ENCODE data around the gene CD4. TPM values are rescaled to one million over a fixed set of nuclear protein-coding genes. Genes with fewer than 3 reads are reported as not detected.

CD4 gene
- total RNA-seq, 2 donors from 2014 or later: 6.2 to 13.4 TPM

DNA sequence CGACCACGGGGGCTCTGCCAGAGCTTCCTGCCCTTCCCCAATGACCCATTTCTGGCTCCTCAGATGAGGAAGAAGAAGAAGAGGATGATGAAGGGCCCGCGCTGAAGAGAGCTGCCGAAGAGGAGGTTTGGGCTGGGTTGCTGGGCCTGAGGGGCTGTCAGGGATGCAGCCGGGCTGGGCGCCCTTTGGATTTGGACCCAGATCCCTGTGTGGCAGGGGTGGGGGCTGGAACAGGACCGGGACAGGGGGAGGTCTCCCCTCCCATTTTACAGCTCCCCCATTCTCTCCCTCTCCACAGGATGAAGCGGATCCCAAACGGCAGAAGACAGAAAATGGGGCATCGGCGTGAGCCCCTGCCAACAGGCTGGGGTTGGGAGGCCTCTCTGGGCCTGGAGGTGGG is 19.2 kb upstream of the CD4 start:
- no peak overlapping the region for H3K27ac ChIP-seq
- intact Hi-C loops (cut with DNase I): no loop called here
- H3K4me1 ChIP-seq: peaks cover 10% of the 10 kb centered on the region
- no peak overlapping the region for H3K4me3 ChIP-seq
- peaks cover 9% of the 10 kb centered on the region for H3K27me3 ChIP-seq
- TF ChIP-seq, protein P1, sequence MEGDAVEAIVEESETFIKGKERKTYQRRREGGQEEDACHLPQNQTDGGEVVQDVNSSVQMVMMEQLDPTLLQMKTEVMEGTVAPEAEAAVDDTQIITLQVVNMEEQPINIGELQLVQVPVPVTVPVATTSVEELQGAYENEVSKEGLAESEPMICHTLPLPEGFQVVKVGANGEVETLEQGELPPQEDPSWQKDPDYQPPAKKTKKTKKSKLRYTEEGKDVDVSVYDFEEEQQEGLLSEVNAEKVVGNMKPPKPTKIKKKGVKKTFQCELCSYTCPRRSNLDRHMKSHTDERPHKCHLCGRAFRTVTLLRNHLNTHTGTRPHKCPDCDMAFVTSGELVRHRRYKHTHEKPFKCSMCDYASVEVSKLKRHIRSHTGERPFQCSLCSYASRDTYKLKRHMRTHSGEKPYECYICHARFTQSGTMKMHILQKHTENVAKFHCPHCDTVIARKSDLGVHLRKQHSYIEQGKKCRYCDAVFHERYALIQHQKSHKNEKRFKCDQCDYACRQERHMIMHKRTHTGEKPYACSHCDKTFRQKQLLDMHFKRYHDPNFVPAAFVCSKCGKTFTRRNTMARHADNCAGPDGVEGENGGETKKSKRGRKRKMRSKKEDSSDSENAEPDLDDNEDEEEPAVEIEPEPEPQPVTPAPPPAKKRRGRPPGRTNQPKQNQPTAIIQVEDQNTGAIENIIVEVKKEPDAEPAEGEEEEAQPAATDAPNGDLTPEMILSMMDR (IDR thresholded peaks at IDR 0.05): no peak
- no peaks in the 10 kb centered on the region for H3K9me3 ChIP-seq
- DNase-seq: no peak
- no peaks in the 10 kb centered on the region for H3K36me3 ChIP-seq
- no peak overlapping the region for H3K9ac ChIP-seq (ENCODE audit: low read depth in 2 of 2, low read length in 2 of 2)

DNA sequence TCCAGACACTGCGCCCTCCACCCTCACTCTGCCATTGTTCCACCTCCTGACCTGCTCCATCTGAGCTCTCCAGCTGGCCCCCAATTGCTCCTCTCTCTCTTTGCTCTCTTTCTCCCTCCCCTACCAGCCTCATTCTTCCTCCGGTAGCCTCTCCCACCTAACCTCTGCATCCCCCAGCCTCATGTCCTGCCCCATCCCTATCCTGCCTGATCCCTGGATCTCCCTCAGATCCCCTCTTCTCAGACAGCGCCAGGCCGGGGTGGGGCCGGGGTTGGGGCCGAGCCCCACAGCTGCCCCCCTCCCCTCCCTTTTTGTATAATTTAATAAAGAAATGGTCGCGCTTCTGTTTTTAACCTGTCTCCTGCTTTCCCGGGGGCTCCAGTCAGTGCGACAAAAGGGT is 18.7 kb upstream of the CD4 start:
- intact Hi-C loops (cut with DNase I): no loop called here
- no peaks in the 10 kb centered on the region for H3K9me3 ChIP-seq
- DNase-seq: no peak
- H3K27ac ChIP-seq: no peak overlapping the region
- peaks cover 9% of the 10 kb centered on the region for H3K27me3 ChIP-seq
- TF ChIP-seq, protein P1 (IDR thresholded peaks at IDR 0.05): no peak
- no peak overlapping the region for H3K9ac ChIP-seq (ENCODE audit: low read depth in 2 of 2, low read length in 2 of 2)
- H3K4me3 ChIP-seq: no peak overlapping the region
- H3K4me1 ChIP-seq: peaks cover 5% of the 10 kb centered on the region
- no peaks in the 10 kb centered on the region for H3K36me3 ChIP-seq

DNA sequence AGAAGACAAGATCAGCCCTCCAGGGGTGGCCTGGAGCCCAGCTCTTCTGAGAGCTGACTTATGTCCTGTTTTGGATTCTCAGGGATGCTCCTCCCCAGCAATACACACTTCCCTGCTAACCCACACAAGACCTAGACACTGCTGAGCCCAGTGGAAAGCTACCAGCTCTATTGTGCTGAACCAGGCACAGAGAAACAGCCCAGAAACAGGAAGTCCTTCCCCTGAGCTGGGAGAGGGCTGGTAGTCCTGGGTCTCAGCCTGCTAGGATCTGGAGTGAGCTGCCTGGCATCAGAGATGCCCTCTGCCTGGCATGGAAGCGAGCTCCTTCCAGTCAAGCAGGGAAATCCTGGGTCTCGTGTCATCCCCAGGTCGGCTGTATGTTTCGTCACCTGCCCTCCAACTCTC is 18.2 kb upstream of the CD4 start:
- no peak overlapping the region for H3K27ac ChIP-seq
- H3K4me3 ChIP-seq: no peak overlapping the region
- no peaks in the 10 kb centered on the region for H3K9me3 ChIP-seq
- intact Hi-C loops (cut with DNase I): no loop called here
- H3K9ac ChIP-seq (ENCODE audit: low read depth in 2 of 2, low read length in 2 of 2): peak overlapping the region in 1 of 2 donors; percentile 12
- H3K27me3 ChIP-seq: peaks cover 9% of the 10 kb centered on the region
- no peak for DNase-seq
- peaks cover 3% of the 10 kb centered on the region for H3K4me1 ChIP-seq
- TF ChIP-seq, protein P1 (IDR thresholded peaks at IDR 0.05): no peak
- no peaks in the 10 kb centered on the region for H3K36me3 ChIP-seq

GRCh38 chr12:6771509-6772330 is 17.6 kb upstream of the CD4 start:
- intact Hi-C loops (cut with DNase I): no loop called here
- Histone ChIP-seq H3K4me3 (no peak overlapping the region), H3K9me3 (no peaks in the 10 kb centered on the region), H3K36me3 (no peaks in the 10 kb centered on the region), H3K9ac (ENCODE audit: low read depth in 2 of 2, low read length in 2 of 2) (peak overlapping the region in 1 of 2 donors; percentile 12), H3K27me3 (peaks cover 9% of the 10 kb centered on the region), H3K27ac (peak overlapping the region; percentile 19), H3K4me1 (peaks cover 3% of the 10 kb centered on the region)
- TF ChIP-seq, protein P1 (IDR thresholded peaks at IDR 0.05): no peak
- no peak for DNase-seq

GRCh38 chr12:6772331-6772695 is 17.0 kb upstream of the CD4 start, which contains the start of gene LAG3:
Gene LAG3, plus strand, starts transcription at chr12:6772520. Its CDS starts 333 bp downstream, at chr12:6772853.
- intact Hi-C loops (cut with DNase I): no loop called here

More at GRCh38 chr12:6772331-6772695, 17.0 kb upstream of the CD4 start, which contains the start of gene LAG3:
- Histone ChIP-seq H3K9ac (ENCODE audit: low read depth in 2 of 2, low read length in 2 of 2) (peak within 1 kb of the TSS; percentile 46 to 53), H3K27ac (peak within 1 kb of the TSS; percentile 19), H3K9me3 (no peaks in the 10 kb centered on the region), H3K36me3 (no peaks in the 10 kb centered on the region), H3K4me1 (peaks cover 3% of the 10 kb centered on the region), H3K27me3 (peaks cover 9% of the 10 kb centered on the region), H3K4me3 (peak within 1 kb of the TSS; percentile 9)
- DNase-seq: peak; percentile 32
- TF ChIP-seq, protein P1 (IDR thresholded peaks at IDR 0.05): no peak
